Head of caudate nucleus (tissue), 42 donors: Measurements from ENCODE around the gene CYFIP2.
A peak's percentile ranks its signal among the peaks of the same experiment; 100 is the strongest.

ENCODE experiments used
- DNase-seq, 42 donors: peaks; one replicate each; pipeline versions ENCODE4 v3.0.0 to v3.0.0-alpha.2; 2020 to 2021; ENCODE audit warnings: mixed read lengths in 7 of 42
- intact Hi-C: fragments of 100-400 bp; cut with DNase I; formaldehyde crosslinking; loops from one replicate; pipeline ENCODE4 v1.15.0; 2022

The CYFIP2 gene

GRCh38 chr5:157366741-157367674, 101.1 kb downstream of the CYFIP2 start:
- intact Hi-C loops, result no loop called here
- peak in 12 of 42 donors; percentile 22 to 71 (median 43) for DNase-seq

- DNase-seq, result no peak
- intact Hi-C loops, result no loop called here
Observed at GRCh38 chr5:157369507-157369906, 103.6 kb downstream of the CYFIP2 start.

- DNase-seq, result no peak
- intact Hi-C loops, result no loop called here
Observed at GRCh38 chr5:157370967-157371366, 105.0 kb downstream of the CYFIP2 start.

GRCh38 chr5:157371655-157372471, 105.9 kb downstream of the CYFIP2 start:
- no peak for DNase-seq
- intact Hi-C loops, result no loop called here

- intact Hi-C loops, result no loop called here
- no peak for DNase-seq
Observed at GRCh38 chr5:157372472-157372822, 106.5 kb downstream of the CYFIP2 start.

GRCh38 chr5:157378509-157378908, 112.6 kb downstream of the CYFIP2 start:
- no peak for DNase-seq
- intact Hi-C loops, result no loop called here

- intact Hi-C loops, result no loop called here
- DNase-seq, result peak in 2 of 42 donors; percentile 5 to 8
Observed at GRCh38 chr5:157379983-157380382, 114.1 kb downstream of the CYFIP2 start.

- intact Hi-C loops, result no loop called here
- DNase-seq, result no peak
Observed at GRCh38 chr5:157381746-157382145, 115.8 kb downstream of the CYFIP2 start.

GRCh38 chr5:157382996-157383800, 117.3 kb downstream of the CYFIP2 start:
- DNase-seq, result no peak
- intact Hi-C loops, result no loop called here

GRCh38 chr5:157384971-157385709, 119.2 kb downstream of the CYFIP2 start:
- intact Hi-C loops, result no loop called here
- DNase-seq, result peak in 34 of 42 donors; percentile 8 to 85 (median 49)

- intact Hi-C loops, result no loop called here
- DNase-seq, result no peak
Observed at GRCh38 chr5:157387041-157387563, 121.2 kb downstream of the CYFIP2 start.

- DNase-seq, result peak in 34 of 42 donors; percentile 8 to 90 (median 62)
- intact Hi-C loops, result no loop called here
Observed at GRCh38 chr5:157387683-157388093, 121.8 kb downstream of the CYFIP2 start.

- intact Hi-C loops, result no loop called here
- DNase-seq, result no peak
Observed at GRCh38 chr5:157388111-157388710, 122.3 kb downstream of the CYFIP2 start.

- intact Hi-C loops, result no loop called here
- no peak for DNase-seq
Observed at GRCh38 chr5:157389103-157389502, 123.2 kb downstream of the CYFIP2 start.

- DNase-seq, result no peak
- intact Hi-C loops, result no loop called here
Observed at GRCh38 chr5:157390133-157390532, 124.2 kb downstream of the CYFIP2 start.

GRCh38 chr5:157390551-157391297, 124.8 kb downstream of the CYFIP2 start:
- no peak for DNase-seq
- intact Hi-C loops, result no loop called here

- intact Hi-C loops, result no loop called here
- no peak for DNase-seq
Observed at GRCh38 chr5:157398305-157398704, 132.4 kb downstream of the CYFIP2 start.
